K562 (cell line): ENCODE results near the gene MAGI2. TPM values are rescaled to one million over a fixed set of nuclear protein-coding genes. Genes with fewer than 3 reads are reported as not detected.

ENCODE experiments used
- ATAC-seq: fragments of 200-7000 bp; cut with Tn5 transposase; 3 replicates; pipeline ENCODE4 v1.9.1; 2020; ENCODE audit warnings: moderate library complexity
- BruUV-seq: library from RNA; stranded (reverse); fragments of 400-500 nt; replicated peaks from 2 replicates; lab custom pipeline; 2021; lab: Mats Ljungman, UMichigan
- CTCF ChIA-PET: fragments of 300-600 bp; formaldehyde crosslinking; extraction: SDS; loops from one replicate; lab custom pipeline; 2021; ENCODE audit warnings: low intra/inter-chr PET ratio; lab: Yijun Ruan, JAX
- POLR2A ChIA-PET: fragments of 300-600, 350-650 bp; sonication (Branson Sonifier 250); formaldehyde crosslinking; extraction: SDS; loops from one replicate; lab custom pipeline; 2021; ENCODE audit warnings: antibody characterized with exemption, inconsistent platforms; lab: Yijun Ruan, JAX
- DNase-seq, 4 experiments: peaks; one replicate each; pipeline versions ENCODE4 v3.0.0 to v3.0.0-alpha.2; 2011 to 2018; ENCODE audit warnings: low spot score in 3 of 4, mixed read lengths in 3 of 4; ENCODE audit errors: extremely low read depth in 1 of 4
- FAIRE-seq: peaks from 2 replicates; lab custom pipeline; 2011; peaks lifted over from hg19 to GRCh38; lab: Jason Lieb, UNC
- H2AFZ ChIP-seq: 2 replicates; pipeline ENCODE4 v1.6.0; 2011; ENCODE audit warnings: low read depth, low read length, control low read depth, inconsistent platforms
- H3K27ac ChIP-seq: fragments of 200-600 bp; 3 replicates; pipeline ENCODE4 v1.8.0; 2011; ENCODE audit warnings: low read depth, mild to moderate bottlenecking, control low read depth, inconsistent platforms, low read length, moderate library complexity, mixed read lengths; ENCODE audit errors: extremely low read depth
- H3K27me3 ChIP-seq, 2 experiments: fragments of 300-600 bp in 1 of 2; 2 replicates in 1 of 2; 3 replicates in 1 of 2; pipeline versions ENCODE4 v1.6.0 to v1.8.0; 2011; ENCODE audit warnings: inconsistent platforms in 2 of 2, low read length in 2 of 2, mild to moderate bottlenecking in 1 of 2, mixed read lengths in 1 of 2, moderate library complexity in 1 of 2; ENCODE audit not compliant: control insufficient read depth in 2 of 2, insufficient read depth in 2 of 2
- H3K36me3 ChIP-seq: fragments of 300-600 bp; 3 replicates; pipeline ENCODE4 v1.8.0; 2011; ENCODE audit warnings: mild to moderate bottlenecking, low read length, inconsistent platforms; ENCODE audit not compliant: control insufficient read depth, insufficient read depth
- H3K4me1 ChIP-seq, 2 experiments: fragments of 200-600 bp in 1 of 2; replicated peaks in 1 of 2; 2 replicates in 1 of 2; 3 replicates in 1 of 2; pipeline versions ENCODE4 v1.5.1 to v1.8.0; 2011; ENCODE audit warnings: inconsistent platforms in 2 of 2, low read length in 2 of 2, mild to moderate bottlenecking in 1 of 2, mixed read lengths in 1 of 2, moderate library complexity in 1 of 2; ENCODE audit not compliant: control insufficient read depth in 2 of 2, insufficient read depth in 2 of 2
- H3K4me2 ChIP-seq: 2 replicates; pipeline ENCODE4 v1.6.1; 2011; ENCODE audit warnings: low read length, control low read depth, inconsistent platforms, mixed read lengths; ENCODE audit not compliant: insufficient read depth
- H3K4me3 ChIP-seq: fragments of 200-600 bp; sonication (generic), shearing (Covaris generic); 2 replicates; pipeline ENCODE4 v1.5.1; 2016; ENCODE audit warnings: control low read depth, inconsistent platforms
- H3K79me2 ChIP-seq: fragments of 200-600 bp; 3 replicates; pipeline ENCODE4 v1.8.0; 2011; ENCODE audit warnings: low read length, inconsistent platforms; ENCODE audit not compliant: control insufficient read depth, insufficient read depth
- H3K9ac ChIP-seq, 2 experiments: 2 replicates each; pipeline versions ENCODE4 v1.6.0 to v1.6.1; 2011; ENCODE audit warnings: low read depth in 2 of 2, low read length in 2 of 2, control low read depth in 1 of 2, inconsistent platforms in 1 of 2, mild to moderate bottlenecking in 1 of 2, mixed read lengths in 1 of 2; ENCODE audit not compliant: insufficient read depth in 1 of 2
- H3K9me1 ChIP-seq: one replicate; pipeline ENCODE4 v1.6.0; 2011; ENCODE audit warnings: inconsistent platforms, mild to moderate bottlenecking, low read length, moderate library complexity; ENCODE audit not compliant: control insufficient read depth, insufficient read depth
- H3K9me3 ChIP-seq: replicated peaks from 2 replicates; pipeline ENCODE4 v1.5.1; 2011; ENCODE audit warnings: low read depth, low read length, inconsistent platforms; ENCODE audit not compliant: control insufficient read depth, insufficient read depth
- H4K20me1 ChIP-seq: replicated peaks from 2 replicates; pipeline ENCODE4 v1.6.1; 2011; ENCODE audit warnings: low read length, inconsistent platforms, mixed read lengths; ENCODE audit not compliant: control insufficient read depth, insufficient read depth
- CTCFL ChIP-seq: IDR thresholded peaks from 2 replicates; pipeline ENCODE4 v1.6.1; 2011; ENCODE audit warnings: borderline replicate concordance, low read depth, mild to moderate bottlenecking, moderate library complexity, low read length; ENCODE audit not compliant: insufficient read depth, poor library complexity, severe bottlenecking
- ELK1 ChIP-seq: sonication (generic); formaldehyde crosslinking; IDR thresholded peaks from 2 replicates; pipeline ENCODE4 v1.8.1; 2022; ENCODE audit warnings: missing genetic modification reagents
- EWSR1 ChIP-seq: fragments of 450-650 bp; IDR thresholded peaks from 2 replicates; pipeline ENCODE4 v1.6.1; 2018; ENCODE audit warnings: borderline replicate concordance, mild to moderate bottlenecking, low read depth, moderate library complexity; ENCODE audit not compliant: partially characterized antibody
- EZH2 ChIP-seq: IDR thresholded peaks from 2 replicates; pipeline ENCODE4 v1.6.1; 2012; ENCODE audit warnings: low read depth, mild to moderate bottlenecking, inconsistent platforms, low read length, borderline replicate concordance
- HNRNPLL ChIP-seq: fragments of 200-400 bp; formaldehyde crosslinking; IDR thresholded peaks from 2 replicates; pipeline ENCODE4 v1.6.1; 2017; ENCODE audit warnings: low read length, low read depth, mild to moderate bottlenecking; ENCODE audit not compliant: poor library complexity, severe bottlenecking
- JUN ChIP-seq, 2 experiments: sonication (generic) in 1 of 2; formaldehyde crosslinking in 1 of 2; IDR thresholded peaks; 2 replicates each; pipeline versions ENCODE4 v1.6.1 to v1.8.0; 2012 to 2022; ENCODE audit warnings: borderline replicate concordance in 2 of 2, mild to moderate bottlenecking in 2 of 2, improper control_type of control experiment in 1 of 2, low read depth in 1 of 2, low read length in 1 of 2, missing genetic modification reagents in 1 of 2
- KDM4B ChIP-seq, 2 experiments: fragments of 450-650 bp in 1 of 2; sonication (generic) in 1 of 2; IDR thresholded peaks; 2 replicates each; pipeline ENCODE4 v1.6.1; 2016 to 2017; ENCODE audit warnings: borderline replicate concordance in 2 of 2, antibody characterized with exemption in 1 of 2, low read depth in 1 of 2, mild to moderate bottlenecking in 1 of 2
- RUNX1 ChIP-seq: sonication (generic); IDR thresholded peaks from 2 replicates; pipeline ENCODE4 v1.6.1; 2016; ENCODE audit warnings: antibody characterized with exemption, low read depth
- SRSF1 ChIP-seq: fragments of 200-400 bp; formaldehyde crosslinking; IDR thresholded peaks from 2 replicates; pipeline ENCODE4 v1.6.1; 2017; ENCODE audit warnings: mild to moderate bottlenecking, low read depth, low read length, moderate library complexity
- TEAD4 ChIP-seq, 2 experiments: sonication (generic) in 1 of 2; formaldehyde crosslinking in 1 of 2; IDR thresholded peaks; 2 replicates each; pipeline versions ENCODE4 v1.6.1 to v1.8.0; 2012 to 2022; ENCODE audit warnings: borderline replicate concordance in 1 of 2, inconsistent platforms in 1 of 2, low read length in 1 of 2, mild to moderate bottlenecking in 1 of 2, missing genetic modification reagents in 1 of 2
- ZNF431 ChIP-seq: sonication (generic); formaldehyde crosslinking; IDR thresholded peaks from 2 replicates; pipeline ENCODE4 v1.8.0; 2022; ENCODE audit warnings: mild to moderate bottlenecking, missing genetic modification reagents
- ZNF586 ChIP-seq: fragments of 450-650 bp; formaldehyde crosslinking; conservative IDR thresholded peaks from 2 replicates; pipeline ENCODE4 v1.4.0; 2020; ENCODE audit warnings: mild to moderate bottlenecking, moderate library complexity
- ZNF644 ChIP-seq: fragments of 200-800 bp; sonication (Bioruptor generic); IDR thresholded peaks from 2 replicates; pipeline ENCODE4 v1.6.1; 2016; ENCODE audit warnings: low read depth, missing genetic modification characterization, missing compliant biosample characterization
- ZNF655 ChIP-seq: fragments of 250-450 bp; sonication (Bioruptor Pico); IDR thresholded peaks from 2 replicates; pipeline ENCODE4 v1.5.0; 2021
- WGBS: fragments of 100-300 bp; shearing (Covaris generic); methylation state at CpG from one replicate; pipeline ENCODE4 v1.1.6; 2016; ENCODE audit warnings: low coverage, mixed read lengths; ENCODE audit not compliant: insufficient coverage; ENCODE audit errors: missing lambda C conversion rate; 5-methylcytosine and 5-hydroxymethylcytosine counted together
- in situ Hi-C: fragments of 300-500 bp; cut with MboI; formaldehyde crosslinking; loops from 4 replicates; pipeline ENCODE4 v1.15.0; 2018; ENCODE audit warnings: inconsistent platforms, mixed read lengths
- intact Hi-C: fragments of 100-400 bp; cut with micrococcal nuclease; formaldehyde crosslinking; loops from 2 replicates; pipeline ENCODE4 v1.14.2; 2022
- polyA plus RNA-seq, 8 experiments: library from polyadenylated mRNA; depleted of rRNA in 4 of 8; stranded (reverse) in 5 of 8; unstranded in 3 of 8; fragments of >200 nt; fragmentation: Nextera tagmentation in 2 of 8; fragmentation: Illumina TruSeq in 1 of 8; extraction: Ambion mirVana in 2 of 8; extraction: Trizol in 1 of 8; gene quantifications; 2 replicates each; pipeline versions ENCODE4 v1.2.1 to v1.2.3, GENCODE V29; 2011 to 2014; ENCODE audit warnings: inconsistent platforms in 1 of 8, missing spikeins in 1 of 8
- total RNA-seq, 7 experiments: library from RNA; depleted of rRNA in 6 of 7; stranded (reverse); fragments of >200 nt in 6 of 7; fragmentation: Illumina TruSeq in 2 of 7; extraction: Trizol in 2 of 7; gene quantifications; 2 replicates each; pipeline versions ENCODE4 v1.2.1 to v1.2.3, GENCODE V29; 2011 to 2021; ENCODE audit warnings: low replicate concordance in 1 of 7

The MAGI2 gene
- total and polyA plus RNA-seq, 9 of the 15 experiments (the other 6 are each of a cell fraction or from before 2014, with no cell fraction given), result 0.27 to 1.4 (median 0.70) TPM

GRCh38 chr7:79403451-79403850 lies 50.0 kb downstream of the MAGI2 start (continued):
- no peak for TF ChIP-seq RUNX1
- no peak for TF ChIP-seq KDM4B (IDR thresholded peaks at IDR 0.05; ENCODE audit: borderline replicate concordance in 2 of 2, low read depth in 1 of 2)
- no peak for TF ChIP-seq TEAD4 (IDR thresholded peaks at IDR 0.05; ENCODE audit: low read length)
- no peak for TF ChIP-seq TEAD4 (CRISPR knock-in tag; IDR thresholded peaks at IDR 0.05; ENCODE audit: borderline replicate concordance)

- Histone ChIP-seq H3K27ac (no peak overlapping the region), H3K9me1 (no peaks in the 10 kb centered on the region), H3K9me3 (no peaks in the 10 kb centered on the region), H3K4me3 (no peak overlapping the region), H3K4me1 (no peaks in the 10 kb centered on the region), H3K4me2 (no peak overlapping the region), H3K36me3 (no peaks in the 10 kb centered on the region), H2AFZ (no peak overlapping the region), H3K79me2 (no peaks in the 10 kb centered on the region), H3K9ac (no peak overlapping the region), H4K20me1 (no peaks in the 10 kb centered on the region), H3K27me3 (no peaks in the 10 kb centered on the region)
- ATAC-seq (no peak), FAIRE-seq (no peak), DNase-seq (no peak)
- BruUV-seq, result no TSS peak
- ChIA-PET POLR2A (interaction anchor here (0.6 kb wide), 1 partner anchor 203 kb away, joined by 3 read pairs; no protein-coding TSS in a partner anchor), CTCF (no interaction called here)
- intact Hi-C loops (no loop called here), in situ Hi-C loops (no loop called here)
- 0% methylated on average over 1 of the region's 1 CpG for WGBS
- TF ChIP-seq SRSF1, result no peak
- no peak for TF ChIP-seq JUN (IDR thresholded peaks at IDR 0.05; ENCODE audit: borderline replicate concordance, low read depth, low read length)
- TF ChIP-seq JUN (CRISPR knock-in tag; IDR thresholded peaks at IDR 0.05; ENCODE audit: borderline replicate concordance), result no peak
- TF ChIP-seq ZNF655 (CRISPR knock-in tag), result no peak
- no peak for TF ChIP-seq ELK1
- no peak for TF ChIP-seq HNRNPLL
- TF ChIP-seq ZNF644 (tag), result no peak
- no peak for TF ChIP-seq ZNF586 (CRISPR knock-in tag)
- no peak for TF ChIP-seq ZNF431 (CRISPR knock-in tag)
- TF ChIP-seq CTCFL, result no peak
- TF ChIP-seq EWSR1, result no peak
- TF ChIP-seq EZH2, result no peak
Measured at GRCh38 chr7:79401254-79401653, 52.2 kb downstream of the MAGI2 start.
